A549 treated with DMSO at 1 μM for 4 hours (cell line): Measurements from ENCODE around the gene OR5W2. TPM values are rescaled to one million over a fixed set of nuclear protein-coding genes. Genes with fewer than 3 reads are reported as not detected.

ENCODE experiments used
- total RNA-seq: library from RNA; stranded (reverse); fragments of 200-300 nt; extraction: Qiagen RNA extraction; gene quantifications from 5 replicates; pipeline ENCODE4 v1.2.3, GENCODE V29; 2022; ENCODE audit warnings: low read depth

Gene OR5W2
- total RNA-seq = not detected in 5 replicates

GRCh38 chr11:55914482-55914881 lies at the start of gene OR5W2:
Gene OR5W2 (minus strand): TSS chr11:55914582. CDS start chr11:55914582, 0 bp downstream.

GRCh38 chr11:55936300-55936699 lies 21.9 kb upstream of the OR5W2 start, which contains the start of gene OR5I1:
Gene OR5I1 (minus strand): TSS chr11:55936400. CDS start chr11:55936400, 0 bp downstream.

GRCh38 chr11:55882997-55883396 lies 31.4 kb downstream of the OR5W2 start, which contains the start of gene TRIM51:
Gene TRIM51 (plus strand): TSS chr11:55883297. CDS start chr11:55885429, 2,132 bp downstream.

Other genes with a start within 250 kb of the OR5W2 start
- not detected in 5 replicates for gene OR5D13, start 141.1 kb downstream of the OR5W2 start, total RNA-seq
- not detected in 5 replicates for gene OR5D14, start 119.0 kb downstream of the OR5W2 start, total RNA-seq
- not detected in 5 replicates for gene OR5L1, start 103.2 kb downstream of the OR5W2 start, total RNA-seq
- not detected in 5 replicates for gene OR5D18, start 95.0 kb downstream of the OR5W2 start, total RNA-seq
- gene OR5L2, start 87.4 kb downstream of the OR5W2 start, total RNA-seq = not detected in 5 replicates
- not detected in 5 replicates for gene OR5D16, start 75.8 kb downstream of the OR5W2 start, total RNA-seq
- not detected in 5 replicates for gene TRIM51, start 31.3 kb downstream of the OR5W2 start, total RNA-seq
- not detected in 5 replicates for gene OR5I1, start 21.8 kb upstream of the OR5W2 start, total RNA-seq
- gene OR10AG1, start 55.4 kb upstream of the OR5W2 start, total RNA-seq = not detected in 5 replicates
- gene OR5F1, start 80.0 kb upstream of the OR5W2 start, total RNA-seq = not detected in 5 replicates
- gene OR5AS1, start 113.1 kb upstream of the OR5W2 start, total RNA-seq = not detected in 5 replicates
- not detected in 5 replicates for gene OR8I2, start 178.7 kb upstream of the OR5W2 start, total RNA-seq
- not detected in 5 replicates for gene OR8H2, start 189.1 kb upstream of the OR5W2 start, total RNA-seq
- not detected in 5 replicates for gene OR8H3, start 207.8 kb upstream of the OR5W2 start, total RNA-seq
- gene OR8J3, start 225.6 kb upstream of the OR5W2 start, total RNA-seq = not detected in 5 replicates
- gene OR8K5, start 245.7 kb upstream of the OR5W2 start, total RNA-seq = not detected in 5 replicates